GM13977 (cell line): Measurements from ENCODE around the gene ARHGAP1.

Experiments
- DNase-seq: peaks from one replicate; pipeline ENCODE4 v3.0.0; 2012; ENCODE audit warnings: low spot score
- in situ Hi-C: fragments of 300-500 bp; cut with MboI; formaldehyde crosslinking; loops from one replicate; pipeline ENCODE4 v1.12.0; 2022; ENCODE audit warnings: low sequenced_read_pairs, low pct_unique_long_range_greater_than_20kb, mixed read lengths, inconsistent platforms; ENCODE audit not compliant: unreplicated experiment
- TF ChIP-seq, protein P1 (sequence below): IDR thresholded peaks from 2 replicates; pipeline ENCODE4 v1.5.1; 2012; ENCODE audit warnings: mild to moderate bottlenecking, control low read depth; ENCODE audit not compliant: insufficient read depth; ENCODE audit errors: extremely low read depth, missing control alignments

The ARHGAP1 gene

DNA sequence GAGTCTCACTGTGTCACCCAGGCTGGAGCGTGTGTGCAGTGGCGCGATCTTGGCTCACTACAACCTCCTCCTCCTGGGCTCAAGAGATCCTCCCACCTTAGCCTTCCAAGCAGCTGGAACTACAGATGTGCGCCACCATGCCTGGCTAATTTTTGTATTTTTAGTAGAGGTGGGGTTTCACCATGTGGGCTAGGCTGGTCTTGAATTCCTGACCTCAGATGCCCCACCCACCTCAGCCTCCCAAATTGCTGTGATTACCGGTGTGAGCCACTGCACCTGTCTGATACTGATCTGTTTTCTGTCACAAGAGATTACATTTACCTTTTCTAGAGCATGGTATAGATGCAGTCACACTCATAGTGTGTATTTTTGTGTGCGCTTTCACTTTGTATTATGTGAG is 71.5 kb downstream of the ARHGAP1 start:
- DNase-seq = no peak
- in situ Hi-C loops = no loop called here
- TF ChIP-seq, protein P1, sequence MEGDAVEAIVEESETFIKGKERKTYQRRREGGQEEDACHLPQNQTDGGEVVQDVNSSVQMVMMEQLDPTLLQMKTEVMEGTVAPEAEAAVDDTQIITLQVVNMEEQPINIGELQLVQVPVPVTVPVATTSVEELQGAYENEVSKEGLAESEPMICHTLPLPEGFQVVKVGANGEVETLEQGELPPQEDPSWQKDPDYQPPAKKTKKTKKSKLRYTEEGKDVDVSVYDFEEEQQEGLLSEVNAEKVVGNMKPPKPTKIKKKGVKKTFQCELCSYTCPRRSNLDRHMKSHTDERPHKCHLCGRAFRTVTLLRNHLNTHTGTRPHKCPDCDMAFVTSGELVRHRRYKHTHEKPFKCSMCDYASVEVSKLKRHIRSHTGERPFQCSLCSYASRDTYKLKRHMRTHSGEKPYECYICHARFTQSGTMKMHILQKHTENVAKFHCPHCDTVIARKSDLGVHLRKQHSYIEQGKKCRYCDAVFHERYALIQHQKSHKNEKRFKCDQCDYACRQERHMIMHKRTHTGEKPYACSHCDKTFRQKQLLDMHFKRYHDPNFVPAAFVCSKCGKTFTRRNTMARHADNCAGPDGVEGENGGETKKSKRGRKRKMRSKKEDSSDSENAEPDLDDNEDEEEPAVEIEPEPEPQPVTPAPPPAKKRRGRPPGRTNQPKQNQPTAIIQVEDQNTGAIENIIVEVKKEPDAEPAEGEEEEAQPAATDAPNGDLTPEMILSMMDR = no peak
